NCI-H2081 treated with DMSO at 0.1 percent for 48 hours (cell line): Measurements from ENCODE around the gene SLC9A5.

Experiments
- DNase-seq: peaks from one replicate; lab custom pipeline; 2025; lab: John Stamatoyannopoulos, UW

SLC9A5 gene

DNA sequence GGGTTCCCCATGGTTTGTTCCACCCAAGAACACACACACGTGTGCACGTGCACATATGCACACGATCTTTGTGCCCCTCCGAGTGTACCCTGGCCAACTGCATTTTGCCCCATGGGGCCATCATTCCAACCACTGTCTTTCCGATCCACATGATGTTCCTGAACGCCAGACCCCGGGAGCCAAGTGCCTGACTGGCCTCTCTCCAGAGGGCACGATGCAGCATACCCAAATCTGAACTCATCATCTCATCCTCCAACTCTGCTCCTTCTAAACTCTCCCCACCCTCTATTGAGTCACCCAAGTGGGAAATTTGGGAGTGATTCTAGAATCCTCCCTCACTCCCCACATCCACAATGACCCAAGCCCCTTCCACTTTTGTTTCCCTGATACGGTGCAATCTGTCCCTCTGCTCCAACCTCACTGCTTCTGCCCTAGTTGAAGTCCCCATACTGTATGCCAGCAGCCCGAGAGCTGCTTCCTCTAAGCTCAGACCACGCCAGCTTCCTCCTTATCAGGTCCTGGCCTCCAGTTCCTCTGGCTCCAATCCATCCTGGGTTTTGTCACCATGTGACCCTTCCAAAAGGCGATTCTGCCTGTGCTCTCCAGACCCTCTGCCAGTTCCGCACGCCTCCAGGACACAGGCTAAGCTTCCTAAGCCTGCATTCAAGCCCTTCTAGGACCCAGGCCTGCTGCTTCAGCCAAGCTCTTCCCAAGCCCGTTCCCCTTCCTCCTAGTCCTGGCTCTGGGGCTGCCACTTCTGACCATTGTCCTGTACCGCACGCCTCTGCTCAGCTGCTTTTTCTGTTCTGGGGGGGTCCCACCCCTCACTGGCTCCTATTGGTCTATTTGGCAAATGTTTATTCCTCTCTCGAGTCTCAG lies 31.9 kb upstream of the SLC9A5 start:
- no peak for DNase-seq

DNA sequence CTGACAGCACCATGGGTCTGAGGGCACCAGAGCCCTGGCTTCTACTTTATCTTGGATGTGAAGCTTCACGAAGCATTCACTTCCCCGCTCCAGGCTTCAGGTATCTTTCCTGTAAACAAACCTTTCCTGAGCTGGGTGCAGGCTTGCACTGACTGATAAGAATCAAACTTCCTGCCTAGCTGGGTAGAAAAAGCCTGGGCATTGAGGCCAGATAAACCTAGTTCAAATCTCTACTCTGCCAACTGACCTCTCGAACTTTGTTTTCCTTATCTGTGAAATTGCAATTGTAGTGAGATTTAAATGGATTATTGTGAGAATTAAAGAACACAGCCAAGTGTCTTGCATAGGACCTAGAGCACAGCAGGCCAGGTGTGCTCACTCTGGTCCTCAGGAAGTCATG lies 24.8 kb upstream of the SLC9A5 start:
- DNase-seq, result no peak

DNA sequence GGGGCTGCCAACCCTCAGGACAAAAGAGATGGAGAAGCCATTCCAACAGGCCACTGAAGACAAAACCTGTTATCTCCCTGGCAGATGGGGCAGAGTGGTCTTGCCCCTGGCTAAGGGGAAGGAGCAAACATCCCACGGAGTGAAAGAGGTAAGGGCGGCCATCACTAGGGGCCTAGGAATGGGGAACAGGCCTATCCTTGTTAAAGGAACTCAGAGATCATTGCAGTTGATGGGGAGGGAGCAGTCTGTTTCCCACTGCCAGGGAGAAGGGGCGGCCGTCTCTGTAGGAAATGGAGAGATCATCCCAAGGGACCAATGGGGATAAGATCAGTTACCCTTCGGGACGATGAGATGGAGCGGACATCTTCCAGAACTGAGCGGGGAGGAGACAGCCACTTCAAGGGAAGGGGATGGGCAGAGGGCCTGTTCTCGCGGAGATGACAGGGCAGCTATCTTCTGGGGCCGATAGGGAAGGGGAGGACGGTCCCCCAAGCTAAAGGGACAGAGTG lies 22.4 kb upstream of the SLC9A5 start:
- DNase-seq, result no peak

DNA sequence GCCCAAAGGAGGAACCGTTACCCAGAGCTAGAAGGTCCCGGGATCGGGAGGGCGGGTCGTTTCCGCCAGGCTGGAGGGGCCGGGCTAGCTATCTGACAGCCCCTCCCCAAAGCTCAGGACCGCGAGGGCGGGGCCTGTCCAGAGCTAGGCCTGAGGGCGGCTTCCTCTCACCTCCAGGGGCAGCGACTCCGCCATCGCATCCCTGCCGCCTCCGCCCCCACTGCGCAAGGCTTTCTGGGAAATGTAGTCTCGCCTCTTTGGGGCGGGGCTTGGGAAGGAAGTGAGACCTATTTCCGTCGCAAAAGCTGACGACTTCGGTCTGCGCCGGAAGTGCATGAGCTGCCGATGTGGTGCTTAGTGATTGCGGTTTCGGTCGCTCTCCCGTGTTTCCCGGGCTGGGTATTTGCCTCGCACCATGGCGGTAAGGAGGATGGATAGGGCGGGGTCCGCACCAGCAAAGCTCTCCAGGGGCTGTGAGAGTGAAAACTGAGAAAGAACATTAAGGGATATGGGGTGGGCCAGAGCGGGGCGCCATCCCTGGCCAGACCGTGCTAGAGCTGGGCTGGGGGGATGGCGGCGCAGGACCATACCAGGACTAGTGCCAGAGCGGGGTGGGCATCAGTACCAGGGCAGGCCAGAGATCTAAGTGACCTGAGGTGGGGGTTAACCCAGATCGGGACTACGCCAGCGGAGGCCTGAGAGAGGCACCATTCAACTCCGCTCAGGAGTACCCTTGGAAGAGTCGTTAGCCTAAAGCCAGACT lies 21.8 kb upstream of the SLC9A5 start, which contains the start of gene TMEM208:
TMEM208 (plus strand) TSS at position 327 of the 763 bp plus-strand sequence; CDS start at position 416, 89 bp downstream.
- peak; percentile 65 for DNase-seq

DNA sequence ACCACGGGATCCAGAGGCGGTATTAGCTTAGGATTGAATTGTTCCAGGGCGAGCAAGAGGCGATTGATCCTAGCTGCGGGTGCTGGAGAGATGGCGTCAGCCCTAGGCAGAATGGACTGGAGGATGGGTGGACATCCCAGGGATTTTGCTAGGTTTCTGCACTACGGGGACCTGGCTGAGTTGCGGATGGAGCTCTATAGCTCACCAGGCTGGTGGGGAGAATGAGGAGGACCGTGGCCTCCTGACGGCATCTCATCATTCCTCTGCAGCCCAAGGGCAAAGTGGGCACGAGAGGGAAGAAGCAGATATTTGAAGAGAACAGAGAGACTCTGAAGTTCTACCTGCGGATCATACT lies 21.2 kb upstream of the SLC9A5 start:
- no peak for DNase-seq

DNA sequence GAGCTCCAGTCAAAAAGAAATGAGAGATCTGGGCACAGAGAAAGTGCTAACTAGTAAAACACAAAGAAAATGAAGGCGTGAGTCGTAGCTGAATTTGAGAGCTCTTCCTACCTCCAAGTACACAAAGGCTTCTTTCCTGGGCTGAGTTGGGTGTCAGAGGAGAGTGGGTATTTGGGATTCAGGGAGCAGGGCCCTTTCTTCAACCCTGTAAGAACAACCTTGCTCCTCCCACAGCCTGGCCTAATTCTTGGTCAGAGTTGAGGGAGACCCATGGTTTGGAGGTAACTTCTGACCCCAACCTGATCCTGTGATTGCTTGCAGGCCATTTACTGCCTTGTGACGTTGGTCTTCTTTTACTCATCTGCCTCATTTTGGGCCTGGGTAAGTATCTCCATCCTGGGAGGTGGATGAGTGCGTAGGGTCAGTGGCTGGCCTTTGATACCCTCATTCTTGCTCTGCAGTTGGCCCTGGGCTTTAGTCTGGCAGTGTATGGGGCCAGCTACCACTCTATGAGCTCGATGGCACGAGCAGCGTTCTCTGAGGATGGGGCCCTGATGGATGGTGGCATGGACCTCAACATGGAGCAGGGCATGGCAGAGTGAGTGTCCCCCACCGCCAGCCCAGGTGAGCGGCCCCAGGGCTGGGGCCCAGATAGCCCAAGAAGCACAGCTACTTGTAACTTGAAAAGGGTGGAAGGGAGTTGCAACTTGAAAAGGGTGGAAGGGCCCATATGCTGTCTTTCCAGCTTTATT lies 20.6 kb upstream of the SLC9A5 start:
- no peak for DNase-seq

DNA sequence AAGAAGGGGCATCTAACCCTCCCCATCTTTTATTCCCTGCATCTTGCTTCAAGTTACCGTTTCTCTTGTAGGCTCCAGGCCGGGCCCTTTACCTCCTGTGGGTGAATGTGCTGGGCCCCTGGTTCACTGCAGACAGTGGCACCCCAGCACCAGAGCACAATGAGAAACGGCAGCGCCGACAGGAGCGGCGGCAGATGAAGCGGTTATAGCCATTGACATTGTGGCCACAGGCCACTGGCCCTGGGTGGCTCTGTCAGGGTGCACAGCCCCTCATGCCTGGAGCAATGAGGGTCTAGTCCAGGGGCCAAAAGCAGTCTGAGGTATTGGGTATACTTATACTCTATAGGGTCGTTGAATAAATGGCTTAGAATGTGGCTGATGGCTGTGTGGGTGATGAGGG lies 19.9 kb upstream of the SLC9A5 start:
- DNase-seq, result no peak

DNA sequence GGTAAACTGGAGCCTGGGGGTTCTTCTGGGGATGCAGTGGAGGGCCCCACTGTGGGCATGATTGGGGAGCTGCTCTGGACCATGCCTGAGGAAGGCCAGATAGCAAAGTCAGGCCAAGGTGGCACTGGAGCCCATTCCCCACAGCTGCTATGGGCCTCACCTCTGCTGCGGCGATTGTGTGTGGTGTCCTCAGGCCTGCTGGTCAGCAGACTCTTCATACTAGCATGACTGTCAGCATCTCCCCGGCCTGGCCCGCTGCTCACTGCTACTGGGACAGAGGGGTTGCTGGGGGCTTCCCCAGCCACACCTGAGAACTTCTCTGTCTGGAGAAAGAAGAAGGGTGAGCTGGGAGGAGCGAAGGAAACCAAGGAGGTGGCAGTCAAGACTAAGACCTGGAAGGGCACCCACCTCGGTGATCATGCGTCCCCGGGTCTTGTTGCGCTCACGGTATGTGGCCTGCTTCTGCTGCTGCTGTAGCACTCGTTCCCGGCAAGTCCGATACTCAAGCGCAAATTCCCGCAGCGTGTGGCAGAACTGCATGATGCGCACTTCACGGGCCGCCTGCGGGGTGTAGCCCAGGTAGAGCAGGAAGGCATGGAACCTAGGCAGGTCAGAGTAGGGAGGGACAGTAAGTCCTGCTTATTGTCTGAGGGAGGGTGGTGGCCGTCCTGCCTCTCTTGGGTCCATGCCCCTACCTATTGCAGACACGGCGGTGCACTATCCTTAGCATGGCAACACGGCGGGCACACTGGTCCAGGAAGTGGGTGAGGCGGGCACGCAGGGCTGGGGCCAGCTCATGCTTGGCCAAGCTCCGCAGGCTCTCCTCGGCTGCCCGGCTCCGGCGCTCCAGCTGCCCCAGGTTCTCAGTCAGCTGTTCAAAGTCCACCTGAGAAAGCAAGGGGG lies 18.6 kb upstream of the SLC9A5 start:
- DNase-seq, result no peak

DNA sequence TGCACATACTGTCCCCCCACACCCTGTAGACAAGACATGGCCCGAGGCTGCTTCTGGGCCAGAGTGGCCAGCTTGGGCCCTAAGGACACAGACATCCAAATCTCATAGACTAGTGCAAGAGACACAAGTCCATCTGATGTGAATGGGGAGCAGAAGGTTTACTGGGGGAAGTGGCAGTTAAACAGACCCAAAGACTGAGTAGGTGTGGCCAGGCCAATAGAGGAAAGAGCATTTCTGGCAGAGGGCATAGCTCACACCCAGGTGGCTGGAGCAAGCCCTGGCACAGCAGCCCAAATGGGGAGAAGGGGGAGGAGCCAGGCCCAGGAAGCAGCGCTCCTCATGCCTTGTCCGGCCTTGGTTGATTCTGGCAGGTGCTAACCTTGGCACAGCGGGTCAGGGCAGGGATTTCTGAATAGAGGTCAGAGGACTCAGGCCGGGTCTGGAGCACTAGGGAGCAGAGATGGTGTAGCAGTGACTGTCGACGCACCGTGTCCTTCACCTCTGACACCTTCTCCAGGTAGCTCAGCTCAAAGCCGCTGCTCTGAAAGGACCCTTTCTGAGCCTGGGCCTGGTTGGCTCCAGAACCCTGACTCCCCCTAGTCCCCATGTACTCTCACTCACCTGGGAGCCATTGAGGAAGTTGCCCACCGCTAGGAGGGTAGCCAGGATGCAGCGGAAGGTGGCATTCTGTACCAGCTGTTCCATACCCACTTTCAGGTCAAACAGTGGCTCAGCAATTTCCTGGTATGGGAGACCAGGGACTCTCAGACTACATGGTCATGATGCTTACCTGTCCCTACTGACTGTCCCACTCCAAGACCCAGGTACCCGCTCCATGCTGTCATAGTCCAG lies 17.7 kb upstream of the SLC9A5 start:
- DNase-seq, result no peak

DNA sequence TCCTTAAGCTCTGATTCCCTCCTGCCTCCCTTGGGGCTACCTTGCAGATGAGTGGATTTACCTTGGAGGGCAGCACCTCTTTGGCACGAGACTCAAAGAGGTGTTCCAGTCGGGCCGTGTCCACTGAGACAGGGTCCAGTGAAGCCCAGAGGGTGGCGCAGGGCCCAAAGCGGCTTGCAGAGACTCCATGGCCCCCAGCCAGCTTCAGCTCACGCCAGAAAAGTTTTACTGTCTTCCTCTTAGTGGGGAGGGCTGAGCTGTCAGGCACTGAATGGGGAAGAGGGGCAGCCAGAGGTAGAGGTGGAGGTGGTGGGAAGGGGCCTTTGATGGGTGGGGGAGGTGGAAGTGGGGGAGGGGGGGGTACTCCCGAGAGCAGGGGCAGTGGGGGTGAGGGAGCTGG lies 15.2 kb upstream of the SLC9A5 start:
- no peak for DNase-seq

DNA sequence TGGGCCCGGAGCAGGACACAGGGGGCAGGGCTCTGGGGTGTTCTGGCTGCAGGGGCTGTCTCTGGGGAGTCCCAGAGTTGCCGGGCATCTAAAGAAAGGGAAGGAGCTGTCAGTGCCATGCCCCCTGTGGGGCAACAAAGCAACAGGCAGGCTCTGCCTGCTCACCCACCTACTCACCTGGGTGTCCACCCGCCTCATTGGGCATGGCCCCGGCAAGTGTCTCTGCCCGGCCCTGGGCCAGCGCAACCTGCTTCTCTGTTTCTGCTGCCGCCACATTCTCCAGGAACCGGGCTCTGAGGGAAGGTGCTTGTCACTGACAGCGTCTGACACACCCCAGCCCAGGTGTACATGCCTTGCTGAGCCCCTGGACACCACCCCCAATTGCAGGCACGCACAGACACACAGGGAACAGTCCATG lies 14.6 kb upstream of the SLC9A5 start:
- no peak for DNase-seq

DNA sequence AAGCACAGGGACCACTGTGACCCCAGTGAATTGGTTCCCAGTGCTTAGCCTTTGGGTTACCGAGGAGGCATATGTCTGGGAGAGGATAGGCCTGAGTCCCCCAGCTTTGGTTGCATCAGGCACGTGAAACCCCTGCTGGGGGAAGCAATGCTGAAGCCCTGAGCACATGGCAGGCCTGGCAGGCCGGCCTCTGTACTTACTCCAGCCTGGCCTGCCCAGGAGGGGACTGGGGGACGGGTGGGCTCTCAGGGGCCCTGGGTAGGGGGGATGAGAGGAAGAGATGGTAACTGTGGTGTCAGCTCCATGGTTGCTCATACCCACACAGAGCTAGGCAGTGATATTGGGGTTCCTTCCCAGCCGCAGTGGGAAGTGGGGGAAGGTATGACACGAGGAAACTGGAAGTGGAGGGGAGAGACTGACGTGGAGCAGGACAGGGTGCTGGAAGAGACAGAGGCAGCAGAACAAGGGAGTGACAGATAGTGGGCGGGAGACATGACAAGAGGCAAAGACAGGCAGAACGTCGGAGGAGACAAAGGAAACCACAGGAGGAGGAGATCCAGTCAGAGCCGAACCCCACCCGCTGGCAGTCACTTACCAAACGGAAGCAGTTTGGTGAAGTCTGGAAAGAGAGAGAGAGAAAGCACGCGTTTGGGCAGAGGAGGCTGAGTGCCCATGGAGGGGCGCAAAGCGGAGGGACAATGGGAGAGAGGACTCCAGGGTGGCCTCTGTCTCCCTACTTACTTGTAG lies 12.8 kb upstream of the SLC9A5 start:
- no peak for DNase-seq

DNA sequence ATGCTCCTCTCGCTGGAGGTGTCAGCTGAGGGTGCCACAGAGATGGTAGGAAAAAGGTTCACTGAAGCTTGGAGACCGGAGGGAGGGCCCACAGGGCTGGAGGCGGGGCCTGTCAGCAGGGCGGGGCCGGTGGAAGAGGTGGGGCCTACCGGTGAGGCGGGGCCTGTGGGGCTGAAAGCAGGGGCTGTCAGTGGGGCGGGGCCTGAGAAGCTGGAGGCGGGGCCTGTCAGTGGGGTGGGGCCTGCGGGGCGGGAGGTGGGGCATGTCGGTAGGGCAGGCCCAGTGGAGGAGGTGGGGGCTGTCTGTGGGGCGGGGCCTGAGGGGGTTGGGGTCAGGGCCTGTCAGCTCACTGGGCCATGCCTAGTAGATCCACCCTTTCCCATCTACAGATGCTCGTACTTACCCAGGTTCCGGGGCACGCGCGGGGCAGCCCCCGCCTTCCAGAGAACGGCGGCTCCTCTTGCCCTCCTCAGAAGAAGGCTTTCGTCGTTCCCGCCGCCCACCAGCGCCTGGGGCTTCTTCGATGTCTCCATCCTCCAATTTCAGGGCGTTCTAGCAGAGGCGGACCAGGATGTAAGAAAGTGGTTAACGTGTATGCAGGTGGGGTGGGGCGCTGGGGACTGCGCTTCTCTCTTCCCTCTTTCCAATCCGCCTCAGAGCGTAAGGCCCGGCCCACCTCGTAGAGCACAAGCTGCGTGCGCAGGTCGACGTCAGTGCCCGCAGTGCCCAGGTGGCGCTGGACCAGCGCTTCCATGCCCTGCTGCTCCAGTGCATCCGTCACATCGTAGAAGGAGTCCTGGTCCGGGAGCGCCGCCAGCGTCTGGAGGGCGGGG lies 12.0 kb upstream of the SLC9A5 start:
- DNase-seq, result no peak

DNA sequence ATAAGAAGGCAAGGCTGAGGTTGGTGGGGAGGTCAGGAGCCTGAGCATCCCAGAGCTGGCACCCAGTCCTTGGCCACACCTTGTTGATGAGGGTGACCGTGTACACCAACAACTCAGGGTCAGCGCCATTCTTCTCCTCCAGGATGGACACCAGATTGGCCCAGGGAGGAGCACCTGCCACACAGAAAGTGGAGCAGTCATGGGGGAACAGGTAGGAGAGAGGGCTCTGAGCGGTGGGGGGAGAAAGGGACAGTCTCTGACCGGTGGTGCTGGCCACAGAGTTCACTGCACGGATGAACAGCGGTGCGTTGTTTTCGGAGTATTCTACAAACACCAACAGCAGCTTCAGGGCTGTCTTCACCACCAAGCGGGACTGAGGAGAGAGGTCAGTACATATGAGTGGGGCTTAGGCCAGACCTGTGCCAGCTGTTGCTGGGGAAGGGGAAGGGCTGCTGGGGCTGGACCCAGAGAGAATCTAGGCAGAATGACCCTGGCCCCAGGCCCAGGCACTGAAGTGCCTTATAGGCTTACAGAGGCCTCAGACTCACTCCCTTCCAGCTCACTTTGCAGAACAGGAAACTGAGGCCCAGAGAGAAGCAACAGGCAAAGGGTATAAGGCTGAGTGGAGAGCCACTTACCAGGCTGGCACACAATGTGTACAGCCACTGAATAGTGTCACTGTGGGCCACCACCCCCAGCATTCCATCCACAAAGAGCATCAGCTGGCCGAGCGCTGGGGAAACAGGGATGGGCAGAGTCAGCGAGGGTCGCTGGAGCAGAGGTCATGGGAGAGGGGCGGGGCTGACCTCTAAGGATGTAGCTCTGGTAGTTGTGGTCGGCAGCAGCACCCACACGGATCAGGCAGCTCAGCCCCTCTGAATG lies 11.1 kb upstream of the SLC9A5 start:
- DNase-seq, result no peak

DNA sequence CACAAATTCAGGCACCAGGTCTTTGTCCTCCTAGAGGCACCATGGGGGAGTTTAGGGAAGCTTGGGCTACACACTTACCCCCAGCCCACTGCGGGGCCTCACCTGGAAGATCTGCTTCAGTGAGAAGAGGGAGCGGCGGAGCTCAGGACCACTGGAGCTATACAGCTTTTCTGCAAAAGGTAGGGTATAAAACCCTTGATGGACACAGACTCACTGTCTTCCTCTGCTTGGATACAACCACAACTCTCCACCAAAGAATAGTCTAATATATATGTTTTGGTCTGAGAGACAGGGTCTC lies 10.6 kb upstream of the SLC9A5 start:
- no peak for DNase-seq

DNA sequence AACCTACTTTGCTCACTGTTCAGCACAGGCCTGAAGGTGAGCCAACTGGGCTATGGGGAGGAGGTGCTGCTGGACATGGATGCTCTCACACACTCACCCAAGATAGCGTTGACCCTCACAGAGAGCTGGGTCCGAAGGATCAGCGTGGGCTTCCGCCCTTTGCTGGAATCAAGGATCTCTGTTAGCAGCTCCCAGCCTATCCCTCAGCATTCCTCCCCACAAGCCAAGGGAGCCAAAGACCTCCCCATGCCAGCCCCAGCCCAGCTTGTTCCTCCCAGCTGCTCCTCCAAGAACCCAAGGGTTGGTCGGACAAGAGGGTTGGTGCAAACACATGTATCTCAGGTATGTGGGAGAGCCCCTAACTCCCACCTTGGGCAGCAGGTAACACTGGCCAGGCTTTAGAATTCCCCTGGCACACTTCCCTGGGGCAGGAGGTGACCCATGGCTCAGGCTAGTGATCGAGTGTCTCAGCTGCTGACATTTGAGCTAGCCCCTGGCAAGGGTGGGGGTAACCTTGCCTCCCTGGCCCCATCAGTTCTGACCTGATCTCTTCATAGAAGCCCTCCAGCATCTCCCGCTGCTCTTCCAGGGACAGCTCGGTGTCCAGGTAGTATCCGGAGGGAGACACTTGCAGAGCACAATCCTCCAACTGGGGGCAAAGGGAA lies 9.8 kb upstream of the SLC9A5 start:
- no peak for DNase-seq

DNA sequence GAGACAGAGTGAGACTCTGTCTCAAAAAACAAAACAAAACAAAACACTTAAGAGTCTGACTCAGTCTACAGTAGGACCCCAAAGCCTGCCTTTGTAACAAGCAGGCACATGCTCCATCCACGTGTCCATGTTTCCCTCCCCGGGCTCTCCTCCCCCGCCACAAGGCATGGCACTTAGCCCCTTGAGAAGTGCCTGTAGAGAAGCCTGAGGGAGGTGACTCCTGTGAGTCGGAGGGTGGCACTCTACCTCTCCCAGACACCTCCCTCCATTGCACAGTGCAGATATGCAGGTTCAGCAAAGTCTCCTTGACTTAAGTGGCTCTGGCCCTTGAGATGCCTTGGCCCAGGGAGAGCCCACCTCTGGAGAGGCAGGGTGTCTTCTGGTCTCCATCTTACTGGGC lies 8.3 kb upstream of the SLC9A5 start:
- no peak for DNase-seq
